GM23248 (cell line): ENCODE data around the gene DIAPH3.

Experiments
- EZH2 ChIP-seq: fragments of 200-600 bp; sonication (generic); IDR thresholded peaks from 2 replicates; pipeline ENCODE4 v1.6.1; 2018; ENCODE audit warnings: antibody characterized with exemption, mild to moderate bottlenecking; ENCODE audit not compliant: insufficient read depth, poor library complexity, severe bottlenecking
- EZH2phosphoT487 ChIP-seq: fragments of 200-600 bp; sonication (generic); IDR thresholded peaks from 2 replicates; pipeline ENCODE4 v1.6.1; 2018; ENCODE audit warnings: antibody characterized with exemption, moderate library complexity, mild to moderate bottlenecking, low read depth; ENCODE audit not compliant: insufficient read depth

DNA sequence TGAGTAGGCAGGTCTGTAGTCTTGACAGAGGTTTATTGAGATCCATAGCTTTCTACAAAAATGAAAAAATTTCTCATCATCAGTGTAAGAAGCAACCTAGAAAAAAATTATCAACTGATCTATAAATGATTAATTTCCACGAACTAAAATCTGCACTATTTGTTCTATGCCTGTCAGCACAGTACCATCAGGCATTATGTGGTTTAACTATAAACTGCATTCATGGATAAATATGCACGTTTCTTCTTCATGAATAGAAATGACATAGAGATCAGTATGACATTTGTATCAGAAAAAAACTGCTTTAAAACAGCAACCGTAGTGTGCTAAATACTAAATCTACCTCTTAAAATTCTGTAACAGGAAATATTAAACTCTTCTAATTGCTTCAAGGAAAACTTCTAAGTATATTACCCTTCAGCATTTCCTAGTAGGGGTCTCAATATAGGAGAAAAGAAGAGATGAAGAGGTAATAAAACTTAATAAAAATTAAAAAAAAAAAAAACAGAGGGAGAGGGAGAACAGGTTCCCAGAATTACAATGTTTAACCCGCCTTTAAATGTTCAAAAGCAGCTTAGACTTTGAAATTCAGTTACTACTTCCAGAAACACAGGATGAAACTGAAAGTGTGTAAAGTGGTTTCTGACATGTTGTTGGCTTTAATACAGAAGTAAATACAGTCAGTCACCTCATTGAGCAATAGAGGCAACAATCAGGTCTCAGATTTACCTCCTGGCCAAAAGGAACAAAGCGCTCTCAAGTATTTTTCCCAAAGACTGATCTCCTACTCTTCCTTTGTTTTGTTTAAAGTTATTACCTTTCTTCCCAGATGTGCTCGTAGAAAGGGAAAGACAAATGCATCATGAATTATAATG is 144.4 kb downstream of the DIAPH3 start:
- TF ChIP-seq EZH2phosphoT487 (no peak), EZH2 (no peak)
